GM19239 (cell line): ENCODE data around the gene SLC29A3.

Experiments
- DNase-seq: peaks from one replicate; pipeline ENCODE4 v3.0.0; 2011; ENCODE audit warnings: low spot score; ENCODE audit not compliant: insufficient read length
- FAIRE-seq: peaks from 2 replicates; lab custom pipeline; 2011; peaks lifted over from hg19 to GRCh38; lab: Jason Lieb, UNC

The SLC29A3 gene

GRCh38 chr10:71399946-71400345, 80.9 kb downstream of the SLC29A3 start:
- DNase-seq (no peak), FAIRE-seq (no peak)

GRCh38 chr10:71401056-71401455, 82.0 kb downstream of the SLC29A3 start:
- DNase-seq (no peak), FAIRE-seq (no peak)

- DNase-seq (no peak), FAIRE-seq (no peak)
These were observed 82.9 kb downstream of the SLC29A3 start for GRCh38 chr10:71402005-71402404.

- FAIRE-seq (no peak), DNase-seq (no peak)
These were observed 85.6 kb downstream of the SLC29A3 start for GRCh38 chr10:71404503-71405295.

GRCh38 chr10:71406878-71407277, 87.8 kb downstream of the SLC29A3 start:
- no peak for FAIRE-seq
- DNase-seq, result no peak

- FAIRE-seq (no peak), DNase-seq (no peak)
These were observed 89.6 kb downstream of the SLC29A3 start for GRCh38 chr10:71408436-71409225.

- FAIRE-seq, result no peak
These were observed 90.6 kb downstream of the SLC29A3 start for GRCh38 chr10:71409516-71410104.

More at GRCh38 chr10:71409516-71410104, 90.6 kb downstream of the SLC29A3 start:
- DNase-seq, result no peak
